CD4-positive, CD25-positive, alpha-beta regulatory T cell (primary cell): ENCODE data around the gene FOXL2NB. TPM values are rescaled to one million over a fixed set of nuclear protein-coding genes. Genes with fewer than 3 reads are reported as not detected.

Experiments used
- ATAC-seq, 2 donors: fragments of 150-1000 bp; cut with Tn5 transposase; one replicate each; pipeline ENCODE4 v1.10.0; 2021; ENCODE audit warnings: low read depth in 2 of 2, moderate number of reproducible peaks in 2 of 2, moderate library complexity in 1 of 2
- DNase-seq, 3 donors: peaks; one replicate each; pipeline versions ENCODE4 v3.0.0 to v3.0.0-alpha.2; 2012 to 2022; ENCODE audit warnings: mixed read lengths in 1 of 3
- H3K27ac ChIP-seq: one replicate; pipeline ENCODE4 v1.7.0; 2013; ENCODE audit warnings: mild to moderate bottlenecking, low read length; ENCODE audit not compliant: insufficient read depth, poor library complexity, severe bottlenecking
- H3K27me3 ChIP-seq: one replicate; pipeline ENCODE4 v1.7.0; 2013; ENCODE audit warnings: low read length; ENCODE audit not compliant: control insufficient read depth, insufficient read depth
- H3K36me3 ChIP-seq: one replicate; pipeline ENCODE4 v1.7.0; 2013; ENCODE audit warnings: mild to moderate bottlenecking, low read length, moderate library complexity; ENCODE audit not compliant: control insufficient read depth, insufficient read depth
- H3K4me1 ChIP-seq: 2 replicates; pipeline ENCODE4 v1.7.0; 2013; ENCODE audit warnings: mild to moderate bottlenecking, low read length; ENCODE audit not compliant: insufficient read depth, control insufficient read depth, poor library complexity, severe bottlenecking
- H3K4me3 ChIP-seq: one replicate; pipeline ENCODE4 v1.7.0; 2013; ENCODE audit warnings: low read depth, mild to moderate bottlenecking, low read length, moderate library complexity
- H3K9me3 ChIP-seq, 2 experiments: 1 replicate in 1 of 2; 2 replicates in 1 of 2; pipeline ENCODE4 v1.7.0; 2013; ENCODE audit warnings: low read length in 2 of 2, mild to moderate bottlenecking in 1 of 2, moderate library complexity in 1 of 2; ENCODE audit not compliant: control insufficient read depth in 2 of 2
- H3K27ac Mint-ChIP-seq, 3 donors: one replicate each; pipeline ENCODE4 v1.8.0; 2020 to 2022; ENCODE audit warnings: mild to moderate bottlenecking in 3 of 3, mixed read lengths in 3 of 3, moderate library complexity in 2 of 3
- H3K27me3 Mint-ChIP-seq: one replicate; pipeline ENCODE4 v1.8.0; 2022; ENCODE audit warnings: mild to moderate bottlenecking, mixed read lengths
- H3K36me3 Mint-ChIP-seq: one replicate; pipeline ENCODE4 v1.8.0; 2020; ENCODE audit warnings: mixed read lengths
- H3K4me1 Mint-ChIP-seq, 4 donors: one replicate each; pipeline ENCODE4 v1.8.0; 2020 to 2022; ENCODE audit warnings: mixed read lengths in 4 of 4, mild to moderate bottlenecking in 1 of 4
- H3K4me3 Mint-ChIP-seq, 4 donors: one replicate each; pipeline ENCODE4 v1.8.0; 2020 to 2022; ENCODE audit warnings: mild to moderate bottlenecking in 4 of 4, mixed read lengths in 4 of 4, moderate library complexity in 3 of 4
- H3K9me3 Mint-ChIP-seq, 7 donors: one replicate each; pipeline ENCODE4 v1.8.0; 2020 to 2022; ENCODE audit warnings: mixed read lengths in 7 of 7, mild to moderate bottlenecking in 3 of 7, moderate library complexity in 2 of 7
- polyA plus RNA-seq, 4 donors: library from polyadenylated mRNA; unstranded; fragments of 300-500 nt; fragmentation: Illumina TruSeq; gene quantifications; one replicate each; pipeline ENCODE4 v1.2.3, GENCODE V29; 2021
- total RNA-seq: library from RNA; stranded (reverse); gene quantifications from one replicate; pipeline ENCODE4 v1.2.3, GENCODE V29; 2022

Gene FOXL2NB
- total and polyA plus RNA-seq, 5 donors from 2014 or later, result not detected

DNA sequence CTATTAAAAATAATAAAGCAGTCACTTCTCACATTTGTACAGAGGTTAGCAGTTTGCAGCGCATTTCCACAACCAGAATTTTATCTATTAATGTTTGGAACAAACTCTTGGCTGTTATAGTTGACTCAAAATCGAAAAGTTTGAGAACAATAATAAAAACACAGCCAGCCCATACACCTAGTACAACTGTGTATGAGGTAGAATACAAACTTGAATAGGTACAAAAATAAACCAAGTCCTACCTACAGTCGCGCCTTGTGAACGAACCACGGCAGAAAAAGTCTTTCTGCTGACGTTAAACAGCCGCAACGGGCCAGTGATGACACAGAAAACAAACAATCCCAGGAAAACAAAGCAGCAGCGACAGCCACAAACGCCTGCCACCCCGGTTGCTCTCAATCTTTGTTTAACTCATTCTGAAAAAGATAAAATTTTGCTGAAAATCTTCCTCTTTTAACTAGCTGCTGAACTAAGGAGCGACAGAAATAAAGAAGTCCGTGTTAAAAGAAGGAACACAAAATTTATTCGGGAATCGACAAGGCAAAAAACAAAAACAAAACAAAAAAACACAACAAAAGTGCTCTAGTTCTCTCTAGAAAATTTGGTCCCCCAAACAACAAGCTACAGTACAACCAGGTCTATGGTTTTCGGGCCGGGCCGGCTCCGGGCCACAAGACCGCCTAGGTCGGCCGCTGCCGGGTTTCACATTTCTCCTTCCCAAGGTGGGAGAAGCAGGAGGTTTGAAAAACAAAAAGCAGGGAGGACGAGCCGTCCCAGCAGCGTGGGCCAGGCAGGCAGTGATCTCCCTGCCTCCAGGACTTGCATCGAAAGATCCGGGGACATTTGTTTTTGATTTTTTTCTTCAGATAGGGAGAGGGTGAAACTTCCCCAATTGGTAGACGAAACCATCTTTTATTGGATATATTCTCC lies 3.0 kb upstream of the FOXL2NB start:
- peak overlapping the region; percentile 55 for H3K4me3 ChIP-seq
- H3K4me1 Mint-ChIP-seq, result peaks cover 10 to 40% (median 13%) of the 10 kb centered on the region in 4 donors
- DNase-seq, result no peak

DNA sequence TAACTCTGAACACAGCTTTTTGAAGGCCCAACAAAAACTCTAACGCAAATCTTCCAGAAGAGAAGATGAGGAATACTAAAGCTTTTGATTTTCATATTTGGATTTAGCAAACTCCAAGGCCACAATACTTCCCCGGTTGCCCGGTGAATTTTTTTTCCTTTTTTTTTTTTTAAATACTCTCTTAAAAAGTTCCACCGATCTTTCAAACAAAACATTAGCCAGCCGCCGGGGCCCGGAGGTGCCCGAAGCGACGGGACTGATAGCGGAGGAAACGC lies 2.4 kb upstream of the FOXL2NB start:
- H3K36me3 ChIP-seq, result no peaks in the 10 kb centered on the region
- peaks cover 83% of the 10 kb centered on the region for H3K27me3 Mint-ChIP-seq
- H3K4me1 ChIP-seq, result peaks cover 41% of the 10 kb centered on the region
- DNase-seq (no peak), ATAC-seq (no peak)
- H3K36me3 Mint-ChIP-seq, result no peaks in the 10 kb centered on the region
- no peaks in the 10 kb centered on the region for H3K9me3 ChIP-seq
- H3K27ac ChIP-seq, result no peak overlapping the region
- peak overlapping the region; percentile 70 to 93 (median 90) for H3K4me3 Mint-ChIP-seq
- H3K4me1 Mint-ChIP-seq, result peaks cover 10 to 42% (median 15%) of the 10 kb centered on the region in 4 donors
- H3K9me3 Mint-ChIP-seq, result peaks cover 0 to 5% (median 0%) of the 10 kb centered on the region in 7 donors
- peaks cover 49% of the 10 kb centered on the region for H3K27me3 ChIP-seq
- H3K4me3 ChIP-seq, result peak overlapping the region; percentile 55
- no peak overlapping the region for H3K27ac Mint-ChIP-seq

More for the DNA sequence above, 3.0 kb upstream of the FOXL2NB start:
- Mint-ChIP-seq H3K27me3 (peaks cover 84% of the 10 kb centered on the region), H3K9me3 (peaks cover 0 to 5% (median 0%) of the 10 kb centered on the region in 7 donors), H3K36me3 (no peaks in the 10 kb centered on the region), H3K27ac (no peak overlapping the region), H3K4me3 (peak overlapping the region; percentile 39 to 93 (median 66))
- Histone ChIP-seq H3K4me1 (peaks cover 44% of the 10 kb centered on the region), H3K27ac (no peak overlapping the region), H3K27me3 (peaks cover 49% of the 10 kb centered on the region), H3K36me3 (no peaks in the 10 kb centered on the region), H3K9me3 (no peaks in the 10 kb centered on the region)
- no peak for ATAC-seq

DNA sequence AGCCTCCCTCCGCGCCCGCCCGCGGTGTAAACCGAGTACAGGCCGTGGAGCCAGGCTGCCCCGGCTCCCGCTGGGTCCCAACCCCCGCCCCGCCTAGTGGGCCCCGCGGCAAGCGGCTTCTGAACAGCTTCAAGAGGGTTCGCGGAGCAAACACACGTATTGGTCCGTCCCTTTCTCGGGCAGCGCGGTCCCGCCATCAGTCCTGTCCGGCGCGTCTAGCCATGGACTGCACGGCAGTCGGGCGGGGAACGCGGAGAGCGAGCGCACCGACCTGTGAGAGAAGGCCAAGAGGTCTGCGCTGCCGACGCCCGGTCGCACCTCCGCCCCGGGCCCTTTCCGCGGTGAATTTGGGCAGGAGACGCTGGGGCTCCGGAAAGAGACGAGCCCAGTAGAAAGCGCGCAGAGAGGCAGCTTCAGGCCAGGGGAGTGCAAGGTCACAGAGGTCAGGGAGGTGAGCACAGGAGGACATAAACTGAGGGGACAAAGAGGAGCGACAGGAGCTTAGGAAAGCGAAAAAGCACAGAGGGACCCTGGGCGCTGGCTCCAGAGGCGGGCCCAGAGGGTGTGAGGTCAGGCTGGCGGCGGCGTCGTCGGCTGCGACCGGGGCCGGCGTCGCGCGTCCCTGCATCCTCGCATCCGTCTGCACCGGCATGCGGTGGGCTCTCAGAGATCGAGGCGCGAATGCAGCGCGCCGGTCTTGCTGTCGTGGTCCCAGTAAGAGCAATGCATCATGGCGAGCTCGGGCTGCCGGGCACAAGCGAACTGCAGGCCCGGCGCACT lies 1.9 kb upstream of the FOXL2NB start:
- H3K4me1 Mint-ChIP-seq, result peaks cover 10 to 45% (median 15%) of the 10 kb centered on the region in 4 donors
- Histone ChIP-seq H3K4me3 (no peak overlapping the region), H3K4me1 (peaks cover 43% of the 10 kb centered on the region), H3K27ac (no peak overlapping the region), H3K27me3 (peaks cover 49% of the 10 kb centered on the region), H3K9me3 (no peaks in the 10 kb centered on the region), H3K36me3 (no peaks in the 10 kb centered on the region)
- ATAC-seq (no peak), DNase-seq (peak in 1 of 3 donors; percentile 35)
- peak overlapping the region in 1 of 3 donors; percentile 71 for H3K27ac Mint-ChIP-seq
- H3K36me3 Mint-ChIP-seq, result no peaks in the 10 kb centered on the region
- H3K4me3 Mint-ChIP-seq, result peak overlapping the region; percentile 86 to 93 (median 90)
- H3K9me3 Mint-ChIP-seq, result peaks cover 0 to 5% (median 0%) of the 10 kb centered on the region in 7 donors
- peaks cover 79% of the 10 kb centered on the region for H3K27me3 Mint-ChIP-seq

DNA sequence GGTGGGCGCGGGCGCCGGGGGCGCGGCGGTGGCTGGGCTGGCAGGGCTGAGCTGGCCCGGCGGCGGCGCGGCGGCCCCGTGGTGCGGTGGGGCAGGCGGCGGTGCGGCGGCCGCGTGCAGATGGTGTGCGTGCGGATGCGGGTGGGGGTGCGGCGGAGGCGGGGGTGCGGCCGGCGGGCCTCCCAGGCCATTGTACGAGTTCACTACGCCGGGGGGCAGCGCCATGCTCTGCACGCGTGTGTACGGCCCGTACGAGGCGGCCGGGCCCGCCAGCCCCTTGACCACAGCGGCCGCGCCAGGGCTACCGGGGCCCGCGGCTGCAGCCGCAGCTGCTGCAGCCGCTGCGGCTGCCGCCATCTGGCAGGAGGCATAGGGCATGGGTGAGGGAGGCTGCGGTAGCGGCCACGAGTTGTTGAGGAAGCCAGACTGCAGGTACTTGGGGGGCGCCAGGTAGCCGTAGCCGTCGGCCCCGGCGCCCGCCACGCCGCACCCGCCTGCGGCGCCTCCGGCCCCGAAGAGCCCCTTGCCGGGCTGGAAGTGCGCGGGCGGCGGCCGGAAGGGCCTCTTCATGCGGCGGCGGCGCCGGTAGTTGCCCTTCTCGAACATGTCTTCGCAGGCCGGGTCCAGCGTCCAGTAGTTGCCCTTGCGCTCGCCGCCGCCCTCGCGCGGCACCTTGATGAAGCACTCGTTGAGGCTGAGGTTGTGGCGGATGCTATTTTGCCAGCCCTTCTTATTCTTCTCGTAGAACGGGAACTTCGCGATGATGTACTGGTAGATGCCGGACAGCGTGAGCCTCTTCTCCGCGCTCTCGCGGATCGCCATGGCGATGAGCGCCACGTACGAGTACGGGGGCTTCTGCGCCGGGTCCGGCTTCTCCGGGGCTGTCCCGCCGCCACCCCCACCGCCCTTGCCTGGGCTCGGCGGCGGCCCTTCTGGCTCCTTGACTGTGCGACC lies 1.0 kb upstream of the FOXL2NB start:
- DNase-seq (peak in 1 of 3 donors; percentile 51), ATAC-seq (no peak)
- H3K27me3 Mint-ChIP-seq, result peaks cover 79% of the 10 kb centered on the region
- peak overlapping the region in 3 of 4 donors; percentile 83 to 93 (median 86) for H3K4me3 Mint-ChIP-seq
- H3K27ac Mint-ChIP-seq, result no peak overlapping the region
- Histone ChIP-seq H3K4me1 (peaks cover 46% of the 10 kb centered on the region), H3K27me3 (peaks cover 49% of the 10 kb centered on the region), H3K9me3 (no peaks in the 10 kb centered on the region), H3K4me3 (peak overlapping the region; percentile 37), H3K27ac (no peak overlapping the region), H3K36me3 (no peaks in the 10 kb centered on the region)
- H3K9me3 Mint-ChIP-seq, result peaks cover 0 to 5% (median 0%) of the 10 kb centered on the region in 7 donors
- no peaks in the 10 kb centered on the region for H3K36me3 Mint-ChIP-seq
- peaks cover 10 to 53% (median 19%) of the 10 kb centered on the region in 4 donors for H3K4me1 Mint-ChIP-seq

DNA sequence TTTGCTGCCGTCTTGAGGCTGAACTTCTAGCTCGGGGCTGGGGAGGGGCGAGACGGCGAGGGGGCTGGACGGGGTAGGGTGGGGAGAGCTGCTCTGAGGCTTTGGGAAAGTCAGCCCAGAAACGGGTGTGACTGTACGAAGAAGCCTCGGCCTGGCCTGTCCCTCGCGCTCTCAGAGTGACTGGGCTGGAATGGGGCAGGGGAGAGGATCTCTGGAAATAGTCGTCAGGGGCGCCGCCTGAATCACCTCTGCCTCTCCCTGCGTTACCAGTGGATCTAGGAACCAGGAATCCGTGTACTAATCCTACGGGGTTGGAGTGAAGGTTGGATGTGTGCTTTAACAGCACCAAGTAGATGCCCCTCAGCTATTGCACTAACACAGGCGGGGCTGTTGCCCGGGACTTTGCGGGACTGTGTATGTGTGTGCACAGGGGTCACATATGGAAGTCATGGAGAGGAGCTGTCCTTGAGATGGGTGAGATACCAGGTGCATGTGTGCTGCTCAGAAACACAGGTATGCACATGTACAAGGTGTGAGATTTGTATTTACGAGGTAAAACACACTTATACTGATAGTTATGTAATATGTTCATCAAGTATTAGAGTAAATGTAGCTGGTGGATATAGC lies 591 bp downstream of the FOXL2NB start:
- Histone ChIP-seq H3K27me3 (peaks cover 40% of the 10 kb centered on the region), H3K4me3 (no peak overlapping the region), H3K9me3 (no peaks in the 10 kb centered on the region), H3K4me1 (peaks cover 46% of the 10 kb centered on the region), H3K27ac (no peak overlapping the region), H3K36me3 (no peaks in the 10 kb centered on the region)
- Mint-ChIP-seq H3K36me3 (no peaks in the 10 kb centered on the region), H3K27ac (no peak overlapping the region), H3K4me1 (peaks cover 10 to 55% (median 19%) of the 10 kb centered on the region in 4 donors), H3K27me3 (peaks cover 75% of the 10 kb centered on the region), H3K9me3 (peaks cover 0 to 3% (median 0%) of the 10 kb centered on the region in 7 donors), H3K4me3 (peak overlapping the region; percentile 37 to 74 (median 50))
- ATAC-seq, result no peak
- no peak for DNase-seq

DNA sequence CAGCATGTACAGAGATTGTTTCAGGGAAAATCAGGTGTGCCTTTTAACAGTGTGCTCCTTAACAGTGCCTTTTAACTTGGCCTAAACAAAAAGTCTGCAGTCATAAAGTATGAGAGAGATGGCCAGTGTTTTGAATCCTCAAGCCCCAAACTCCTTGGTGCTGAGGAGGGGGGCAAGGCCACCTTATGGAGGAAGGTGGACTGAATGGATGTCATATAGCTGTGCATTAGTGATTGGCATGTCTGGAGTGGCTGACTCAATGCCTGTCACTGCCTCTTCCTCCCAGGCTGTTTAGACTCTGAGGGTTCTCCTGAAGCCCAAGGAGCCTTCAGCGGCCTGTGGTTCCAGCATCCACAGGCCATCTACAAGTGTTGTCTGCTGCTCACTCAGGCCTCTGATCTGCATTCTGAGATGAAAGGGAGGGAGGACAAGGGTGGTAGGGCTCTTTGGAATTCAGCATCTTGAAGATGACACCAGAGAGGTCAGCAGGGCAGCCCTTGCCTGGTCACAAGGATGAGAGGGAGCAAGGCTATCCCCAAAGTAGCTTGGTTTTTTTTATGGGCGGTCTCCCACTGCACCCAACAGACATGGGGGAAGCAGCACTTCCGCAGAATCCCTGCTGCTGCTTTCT lies 1.5 kb downstream of the FOXL2NB start:
- peak overlapping the region in 2 of 4 donors; percentile 17 to 61 for H3K4me3 Mint-ChIP-seq
- peaks cover 72% of the 10 kb centered on the region for H3K27me3 Mint-ChIP-seq
- ATAC-seq (no peak), DNase-seq (no peak)
- Histone ChIP-seq H3K27ac (no peak overlapping the region), H3K9me3 (no peaks in the 10 kb centered on the region), H3K27me3 (peaks cover 34% of the 10 kb centered on the region), H3K4me1 (peaks cover 46% of the 10 kb centered on the region), H3K4me3 (no peak overlapping the region), H3K36me3 (no peaks in the 10 kb centered on the region)
- peaks cover 0 to 3% (median 0%) of the 10 kb centered on the region in 7 donors for H3K9me3 Mint-ChIP-seq
- peaks cover 10 to 52% (median 17%) of the 10 kb centered on the region in 4 donors for H3K4me1 Mint-ChIP-seq
- H3K27ac Mint-ChIP-seq, result no peak overlapping the region
- no peaks in the 10 kb centered on the region for H3K36me3 Mint-ChIP-seq
